ENCODE data around the gene HMG20A. TPM values are rescaled to one million over a fixed set of nuclear protein-coding genes. Genes with fewer than 3 reads are reported as not detected.

HMG20A gene
- total and polyA plus RNA-seq, 9 of the 15 experiments (the other 6 are each of a cell fraction or from before 2014, with no cell fraction given) = 25.0 to 68.1 (median 38.9) TPM

GRCh38 chr15:77493324-77493907 lies 72.7 kb downstream of the HMG20A start:
- in situ Hi-C loops (cut with MboI) (no loop called here), intact Hi-C loops (cut with micrococcal nuclease) (loop anchor here (10.0 kb wide), 1 partner anchor 469 kb away; no protein-coding TSS in a partner anchor)
- Histone ChIP-seq H3K4me3 (no peak overlapping the region), H3K36me3 (ENCODE audit: control insufficient read depth, insufficient read depth, low read length) (no peaks in the 10 kb centered on the region; the same call in 2 of the 3 replicates), H3K9me3 (replicated peaks; ENCODE audit: control insufficient read depth, insufficient read depth, low read depth, low read length) (no peaks in the 10 kb centered on the region), H4K20me1 (replicated peaks; ENCODE audit: control insufficient read depth, insufficient read depth, low read length) (no peaks in the 10 kb centered on the region), H3K27me3 (ENCODE audit: control insufficient read depth in 2 of 2, insufficient read depth in 2 of 2, low read length in 2 of 2) (no peaks in the 10 kb centered on the region), H3K27ac (ENCODE audit: extremely low read depth, low read depth, low read length) (peak overlapping the region; percentile 51; the same call in 2 of the 3 replicates), H3K4me1 (replicated peaks in 1 of 2; ENCODE audit: control insufficient read depth in 2 of 2, insufficient read depth in 2 of 2, low read length in 2 of 2) (peaks cover 4 to 24% of the 10 kb centered on the region in 2 experiments), H3K9ac (ENCODE audit: insufficient read depth in 1 of 2, low read depth in 2 of 2, low read length in 2 of 2) (no peak overlapping the region; a peak in 1 of 4 replicates), H3K4me2 (ENCODE audit: insufficient read depth, low read length) (peak overlapping the region; percentile 36; the same call in 1 of the 2 replicates), H3K79me2 (ENCODE audit: control insufficient read depth, insufficient read depth, low read length) (no peaks in the 10 kb centered on the region), H2AFZ (ENCODE audit: low read depth, low read length) (peak overlapping the region; percentile 75), H3K9me1 (ENCODE audit: control insufficient read depth, insufficient read depth, low read length) (no peaks in the 10 kb centered on the region)
- CTCF ChIA-PET (ENCODE audit: low intra/inter-chr PET ratio) = no interaction called here
- FAIRE-seq (peak; percentile 35), DNase-seq (ENCODE audit: extremely low read depth in 1 of 4, low spot score in 3 of 4) (peak in 2 of 4 experiments; percentile 29 to 45), ATAC-seq (peak; percentile 62)
- BruUV-seq (replicated peaks) = no TSS peak
- 20% methylated on average over 3 of the region's 3 CpGs for WGBS (ENCODE audit: insufficient coverage, low coverage, missing lambda C conversion rate)
- POLR2A ChIA-PET = no interaction called here
- TF ChIP-seq ESRRA (IDR thresholded peaks at IDR 0.05; ENCODE audit: borderline replicate concordance, low read depth) (peak; percentile 49; the same call in 1 of the 2 replicates), JUN (IDR thresholded peaks at IDR 0.05; ENCODE audit: borderline replicate concordance, low read depth, low read length) (peak; percentile 27; the same call in 1 of the 2 replicates), JUN (CRISPR knock-in tag; IDR thresholded peaks at IDR 0.05; ENCODE audit: borderline replicate concordance) (no peak), RNF2 (IDR thresholded peaks at IDR 0.05) (no peak), JUND (IDR thresholded peaks at IDR 0.05; ENCODE audit: borderline replicate concordance, low read depth, low read length) (peak; percentile 77), JUND (tag; IDR thresholded peaks at IDR 0.05; ENCODE audit: borderline replicate concordance, low read depth, low read length) (peak; percentile 88; the same call in 2 of the 3 replicates), MYC (IDR thresholded peaks at IDR 0.05; ENCODE audit: low read depth, low read length) (peak; percentile 76), MYC (CRISPR knock-in tag; IDR thresholded peaks at IDR 0.05; ENCODE audit: borderline replicate concordance, low read depth) (no peak), ZNF431 (CRISPR knock-in tag; IDR thresholded peaks at IDR 0.05) (no peak), MAX (CRISPR knock-in tag; IDR thresholded peaks at IDR 0.05) (peak; percentile 26; the same call in 1 of the 2 replicates), EP400 (IDR thresholded peaks at IDR 0.05) (peak; percentile 52), ATF7 (IDR thresholded peaks at IDR 0.05) (peak; percentile 94), CTBP1 (IDR thresholded peaks at IDR 0.05; ENCODE audit: borderline replicate concordance) (peak; percentile 25; the same call in 1 of the 2 replicates), GABPB1 (CRISPR knock-in tag; IDR thresholded peaks at IDR 0.05) (0 out of 2 replicates have a peak, but pooled peaks have one; percentile 41), NKRF (IDR thresholded peaks at IDR 0.05; ENCODE audit: borderline replicate concordance) (no peak), STAT5A (IDR thresholded peaks at IDR 0.05; ENCODE audit: borderline replicate concordance, low read length) (no peak), SPI1 (IDR thresholded peaks at IDR 0.05; ENCODE audit: borderline replicate concordance, low read depth, low read length) (peak; percentile 92), MLLT1 (IDR thresholded peaks at IDR 0.05) (0 out of 4 replicates have a peak, but pooled peaks of 1 of the 2 experiments have one; percentile 18)
